GM20431 (cell line): ENCODE data around the gene HYAL3.
"Not testable (repeated sequence)": the region's sequence is repeated elsewhere in the genome, so short reads cannot be mapped to it uniquely, and the experiment has no call there.

Source experiments
- in situ Hi-C: fragments of 300-500 bp; cut with MseI, MboI; formaldehyde crosslinking; loops from one replicate; pipeline ENCODE4 v1.15.0; 2020; ENCODE audit warnings: low sequenced_read_pairs; ENCODE audit not compliant: unreplicated experiment

Gene HYAL3

GRCh38 chr3:50260942-50261441 lies 38.2 kb downstream of the HYAL3 start:
- in situ Hi-C loops, result no loop called here

GRCh38 chr3:50260027-50260941 lies 38.9 kb downstream of the HYAL3 start:
- in situ Hi-C loops, result no loop called here

GRCh38 chr3:50259432-50260026 lies 39.7 kb downstream of the HYAL3 start:
- in situ Hi-C loops, result no loop called here

GRCh38 chr3:50258979-50259378 lies 40.2 kb downstream of the HYAL3 start:
- in situ Hi-C loops, result no loop called here

GRCh38 chr3:50258029-50258680 lies 41.0 kb downstream of the HYAL3 start:
- in situ Hi-C loops, result no loop called here

GRCh38 chr3:50256978-50257890 lies 42.0 kb downstream of the HYAL3 start:
- in situ Hi-C loops, result no loop called here

GRCh38 chr3:50255251-50255615 lies 44.0 kb downstream of the HYAL3 start:
- in situ Hi-C loops, result no loop called here

- in situ Hi-C loops, result no loop called here
Observed at GRCh38 chr3:50254577-50255250, 44.5 kb downstream of the HYAL3 start.

- in situ Hi-C loops, result no loop called here
Observed at GRCh38 chr3:50251220-50251619, 48.0 kb downstream of the HYAL3 start.

GRCh38 chr3:50250514-50250913 lies 48.7 kb downstream of the HYAL3 start:
- in situ Hi-C loops, result no loop called here

- in situ Hi-C loops, result no loop called here
Observed at GRCh38 chr3:50249457-50249856, 49.7 kb downstream of the HYAL3 start.

GRCh38 chr3:50248387-50248786 lies 50.8 kb downstream of the HYAL3 start:
- in situ Hi-C loops, result no loop called here

- in situ Hi-C loops, result no loop called here
Observed at GRCh38 chr3:50246517-50246954, 52.7 kb downstream of the HYAL3 start.

- in situ Hi-C loops, result no loop called here
Observed at GRCh38 chr3:50245831-50246516, 53.2 kb downstream of the HYAL3 start.

- in situ Hi-C loops, result no loop called here
Observed at GRCh38 chr3:50245251-50245745, 53.9 kb downstream of the HYAL3 start.

GRCh38 chr3:50244813-50245212 lies 54.4 kb downstream of the HYAL3 start:
- in situ Hi-C loops, result not testable (repeated sequence)

GRCh38 chr3:50243543-50243895 lies 55.7 kb downstream of the HYAL3 start:
- in situ Hi-C loops, result no loop called here

- in situ Hi-C loops, result no loop called here
Observed at GRCh38 chr3:50242851-50243542, 56.2 kb downstream of the HYAL3 start.
